Heart left ventricle (tissue), 16 donors: ENCODE data around the gene ATG3. TPM values are rescaled to one million over a fixed set of nuclear protein-coding genes. Genes with fewer than 3 reads are reported as not detected.
"Not testable (repeated sequence)": the region's sequence is repeated elsewhere in the genome, so short reads cannot be mapped to it uniquely, and the experiment has no call there.

ENCODE experiments used
- ATAC-seq, 4 donors: fragments of 200-7000 bp; cut with Tn5 transposase; one replicate each; pipeline ENCODE4 v1.9.1; 2020 to 2022; ENCODE audit warnings: moderate library complexity in 4 of 4, mild to moderate bottlenecking in 3 of 4, moderate number of reproducible peaks in 1 of 4
- DNase-seq, 5 donors: peaks; one replicate each; pipeline ENCODE4 v3.0.0-alpha.2; 2020
- H3K27ac ChIP-seq, 12 donors: fragments of 200-600 bp; sonication (generic) in 4 of 12; one replicate each; pipeline versions ENCODE4 v1.5.0 to v1.8.0; 2016 to 2022; ENCODE audit warnings: mild to moderate bottlenecking in 2 of 12
- H3K27me3 ChIP-seq, 9 donors: fragments of 200-600 bp; sonication (generic) in 2 of 9; one replicate each; pipeline versions ENCODE4 v1.5.1 to v1.8.0; 2016 to 2022; ENCODE audit warnings: mild to moderate bottlenecking in 3 of 9
- H3K36me3 ChIP-seq, 9 donors: fragments of 200-600 bp; sonication (generic) in 2 of 9; one replicate each; pipeline versions ENCODE4 v1.5.0 to v1.8.0; 2018 to 2022; ENCODE audit warnings: mild to moderate bottlenecking in 2 of 9
- H3K4me1 ChIP-seq, 12 donors: fragments of 200-600 bp; sonication (generic) in 4 of 12; one replicate each; pipeline versions ENCODE4 v1.5.0 to v1.8.0; 2016 to 2022; ENCODE audit warnings: mild to moderate bottlenecking in 3 of 12
- H3K4me3 ChIP-seq, 12 donors: fragments of 200-600 bp; sonication (generic) in 4 of 12; one replicate each; pipeline versions ENCODE4 v1.5.0 to v1.8.0; 2017 to 2022; ENCODE audit warnings: mild to moderate bottlenecking in 9 of 12, moderate library complexity in 4 of 12
- H3K9me3 ChIP-seq, 12 donors: fragments of 200-600 bp; sonication (generic) in 4 of 12; one replicate each; pipeline versions ENCODE4 v1.5.0 to v1.8.0; 2016 to 2022; ENCODE audit warnings: mild to moderate bottlenecking in 1 of 12
- POLR2A ChIP-seq, 2 donors: fragments of 450-650 bp; IDR thresholded peaks; one replicate each; pipeline ENCODE4 v1.6.1; 2017; ENCODE audit warnings: antibody characterized with exemption in 2 of 2, mild to moderate bottlenecking in 2 of 2, moderate library complexity in 2 of 2
- WGBS, 4 donors: extraction: QIAGEN DNeasy Blood & Tissue Kit in 2 of 4; methylation state at CpG; one replicate each; pipeline versions ENCODE4 v1.1.5 to v1.1.7; 2013 to 2018; 5-methylcytosine and 5-hydroxymethylcytosine counted together
- intact Hi-C, 10 donors: fragments of 100-400 bp; cut with DNase I; formaldehyde crosslinking; loops; one replicate each; pipeline versions ENCODE4 v1.11.1 to v1.14.2; 2022
- polyA plus RNA-seq, 2 donors: library from polyadenylated mRNA; stranded (reverse); fragments of 200-250 nt; gene quantifications; one replicate each; pipeline ENCODE4 v1.2.3, GENCODE V29; 2013
- total RNA-seq, 9 donors: library from RNA; depleted of rRNA in 2 of 9; stranded (reverse); fragments of >200 nt in 2 of 9; fragmentation: NEBNext Ultra II Directional in 3 of 9; extraction: Animal tissue kit (Norgen Biotek cat#: 25700) in 3 of 9; gene quantifications; one replicate each; pipeline versions ENCODE4 v1.1.0 to v1.2.4, GENCODE V29; 2016 to 2023
- TF ChIP-seq, protein P1 (sequence below), 12 donors: fragments of 200-600 bp; sonication (generic) in 4 of 12; IDR thresholded peaks; one replicate each; pipeline versions ENCODE4 v1.5.0 to v1.8.0; 2018 to 2022; ENCODE audit warnings: antibody characterized with exemption in 12 of 12, mild to moderate bottlenecking in 5 of 12
- donor health status: ischemic (EF 13 %, LVEDD 7.1; RV severe dilation, severe dysfunction).
- donor health status: healthy with polysubstance abuse.
- donor health status: DM: no; HTN: yes; CAD: no.
- donor health status: DM: no; HTN: no; CAD: no.
- donor health status: ischemic (EF 25% LVEDD 6.9; RV normal size, moderate dysfunction).
- donor health status: ischemic (EF 25% LVEDD 5.7; RV mildly dilated, moderate dysfunction).
- donor health status: healthy.
- donor health status: DM: yes; HTN: yes; CAD: no.
- donor health status: ischemic (EF 35%, LVEDD 5.7; RV mildly dilated, moderate dysfunction).
- donor health status: nonischemic (EF 11% LVEDD 7.7; RV severe dilation, severe dysfunction).
- donor health status: DM: yes; HTN: yes; CAD: no.
- donor health status: PGD.
- donor health status: ischemic (EF 29% LVEDD 5.4; RV normal size, mild dysfunction).
- donor health status: nonischemic (EF 23%, LVEDD 6.1; RV moderate dilation, normal function).

ATG3 gene
- total and polyA plus RNA-seq, 11 donors = 20.1 to 75.9 (median 47.2) TPM

DNA sequence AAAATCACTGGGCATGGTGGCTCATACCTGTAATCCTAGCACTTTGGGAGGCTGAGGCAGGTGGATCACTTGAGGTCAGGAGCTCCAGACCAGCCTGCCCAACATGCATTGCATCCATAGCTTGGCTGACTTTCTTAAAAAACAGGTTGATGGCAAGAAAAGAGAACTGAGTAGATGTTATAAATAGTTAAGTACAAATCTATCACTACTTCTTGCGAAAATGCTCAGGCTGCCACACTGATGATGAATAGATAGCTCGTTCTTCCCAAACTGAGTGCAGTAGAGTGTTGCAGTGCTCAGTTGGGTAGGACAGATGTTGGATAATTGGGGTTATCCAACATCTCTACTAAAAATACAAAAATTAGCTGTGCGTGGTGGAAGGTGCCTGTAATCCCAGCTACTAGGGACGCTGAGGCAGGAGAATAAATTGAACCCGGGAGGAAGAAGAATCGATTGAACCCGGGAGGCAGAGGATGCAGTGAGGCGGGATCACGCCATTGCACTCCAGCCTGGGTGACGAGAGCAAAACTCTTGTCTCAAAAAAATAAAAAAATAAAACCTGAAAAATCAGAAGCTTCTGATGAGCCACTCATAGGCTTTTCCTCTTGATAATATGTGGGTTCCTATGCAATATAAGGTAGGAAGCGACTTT is 63.7 kb downstream of the ATG3 start:
- TF ChIP-seq POLR2A (IDR thresholded peaks at IDR 0.05) = no peak
- TF ChIP-seq, protein P1, sequence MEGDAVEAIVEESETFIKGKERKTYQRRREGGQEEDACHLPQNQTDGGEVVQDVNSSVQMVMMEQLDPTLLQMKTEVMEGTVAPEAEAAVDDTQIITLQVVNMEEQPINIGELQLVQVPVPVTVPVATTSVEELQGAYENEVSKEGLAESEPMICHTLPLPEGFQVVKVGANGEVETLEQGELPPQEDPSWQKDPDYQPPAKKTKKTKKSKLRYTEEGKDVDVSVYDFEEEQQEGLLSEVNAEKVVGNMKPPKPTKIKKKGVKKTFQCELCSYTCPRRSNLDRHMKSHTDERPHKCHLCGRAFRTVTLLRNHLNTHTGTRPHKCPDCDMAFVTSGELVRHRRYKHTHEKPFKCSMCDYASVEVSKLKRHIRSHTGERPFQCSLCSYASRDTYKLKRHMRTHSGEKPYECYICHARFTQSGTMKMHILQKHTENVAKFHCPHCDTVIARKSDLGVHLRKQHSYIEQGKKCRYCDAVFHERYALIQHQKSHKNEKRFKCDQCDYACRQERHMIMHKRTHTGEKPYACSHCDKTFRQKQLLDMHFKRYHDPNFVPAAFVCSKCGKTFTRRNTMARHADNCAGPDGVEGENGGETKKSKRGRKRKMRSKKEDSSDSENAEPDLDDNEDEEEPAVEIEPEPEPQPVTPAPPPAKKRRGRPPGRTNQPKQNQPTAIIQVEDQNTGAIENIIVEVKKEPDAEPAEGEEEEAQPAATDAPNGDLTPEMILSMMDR (IDR thresholded peaks at IDR 0.05) = no peak
- peaks cover 0 to 8% (median 0%) of the 10 kb centered on the region in 12 donors for H3K4me1 ChIP-seq
- intact Hi-C loops = no loop called here
- H3K27ac ChIP-seq = no peak overlapping the region
- DNase-seq (no peak), ATAC-seq (no peak)
- no peaks in the 10 kb centered on the region for H3K27me3 ChIP-seq
- 95 to 96% (median 95%) methylated on average over 11 of the region's 11 CpGs for WGBS, 4 donors
- H3K36me3 ChIP-seq = no peaks in the 10 kb centered on the region
- peak overlapping the region in 1 of 12 donors; percentile 42 for H3K4me3 ChIP-seq
- peaks cover 0 to 7% (median 0%) of the 10 kb centered on the region in 12 donors for H3K9me3 ChIP-seq

DNA sequence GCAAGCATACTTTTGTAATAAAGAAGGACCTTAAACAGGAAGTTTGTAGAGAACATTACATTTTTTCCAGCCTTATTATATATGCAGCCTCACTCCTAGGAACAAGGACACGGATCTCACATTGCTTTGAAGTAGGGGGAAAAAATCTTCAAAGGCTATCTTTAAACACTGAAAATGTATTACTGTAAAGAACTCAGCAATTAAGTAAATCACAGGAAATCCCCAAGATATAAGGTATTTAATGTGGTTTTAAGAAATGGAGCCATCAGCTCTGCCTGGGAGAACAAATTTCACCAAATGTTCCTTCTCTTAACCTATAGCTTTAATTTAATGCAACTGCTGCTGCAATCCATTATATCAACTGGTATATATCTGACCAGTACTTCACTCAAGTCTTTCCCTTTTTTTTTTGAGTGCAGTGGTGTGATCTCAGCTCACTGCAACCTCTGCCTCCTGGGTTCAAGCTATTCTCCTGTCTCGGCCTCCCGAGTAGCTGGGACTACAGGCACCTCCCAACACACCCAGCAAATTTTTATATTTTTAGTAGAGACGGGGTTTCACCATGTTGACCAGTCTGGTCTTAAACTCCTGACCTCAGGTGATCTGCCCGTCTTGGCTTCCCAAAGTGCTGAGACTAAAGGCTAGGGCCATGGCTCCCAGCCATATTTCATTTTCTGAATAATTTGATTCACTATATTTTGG is 65.2 kb downstream of the ATG3 start:
- no peak overlapping the region for H3K27ac ChIP-seq
- H3K36me3 ChIP-seq = no peaks in the 10 kb centered on the region
- WGBS, 4 donors = 89 to 92% (median 91%) methylated on average over 5 of the region's 5 CpGs
- H3K27me3 ChIP-seq = no peaks in the 10 kb centered on the region
- intact Hi-C loops = no loop called here
- TF ChIP-seq, protein P1 (IDR thresholded peaks at IDR 0.05) = no peak
- TF ChIP-seq POLR2A (IDR thresholded peaks at IDR 0.05) = no peak
- H3K4me1 ChIP-seq = peaks cover 0 to 8% (median 0%) of the 10 kb centered on the region in 12 donors
- peaks cover 0 to 7% (median 0%) of the 10 kb centered on the region in 12 donors for H3K9me3 ChIP-seq
- ATAC-seq = no peak
- no peak for DNase-seq
- peak overlapping the region in 1 of 12 donors; percentile 21 for H3K4me3 ChIP-seq

DNA sequence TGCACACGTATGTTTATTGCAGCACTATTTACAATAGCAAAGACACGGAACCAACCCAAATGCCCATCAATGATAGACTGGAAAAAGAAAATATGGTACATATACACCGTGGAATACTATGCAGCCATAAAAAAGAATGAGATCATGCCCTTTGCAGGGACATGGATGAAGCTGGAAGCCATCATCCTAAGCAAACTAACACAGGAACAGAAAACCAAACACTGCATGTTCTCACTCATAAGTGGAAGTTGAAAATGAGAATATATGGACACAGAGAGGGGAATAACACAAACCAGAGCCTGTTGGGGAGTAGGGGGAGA is 67.4 kb downstream of the ATG3 start:
- intact Hi-C loops, DNase-seq, H3K4me1 ChIP-seq, H3K27ac ChIP-seq, H3K9me3 ChIP-seq, ATAC-seq, H3K27me3 ChIP-seq, H3K4me3 ChIP-seq, H3K36me3 ChIP-seq: not testable (repeated sequence)
- 92 to 95% (median 94%) methylated on average over 3 of the region's 3 CpGs for WGBS, 4 donors

DNA sequence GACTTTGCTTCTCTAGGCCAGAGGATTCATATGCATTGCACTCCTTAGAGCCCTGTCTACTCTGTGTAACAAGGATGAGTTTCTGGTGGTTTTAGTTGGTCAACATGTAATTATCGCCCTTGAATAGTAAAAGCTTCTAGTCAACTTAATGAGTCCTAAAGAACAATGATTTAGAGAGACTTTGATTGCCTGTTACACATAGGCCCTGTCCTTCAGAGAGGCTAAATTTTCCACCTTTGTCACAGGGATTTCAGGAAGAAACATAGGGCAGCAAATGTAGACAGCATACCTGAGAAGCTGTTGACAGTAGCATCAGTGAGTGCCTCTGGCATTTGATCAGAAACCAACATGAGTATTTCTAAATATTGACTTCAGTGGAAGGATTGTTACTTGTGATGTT is 69.6 kb downstream of the ATG3 start:
- no peak overlapping the region for H3K4me3 ChIP-seq
- ATAC-seq (no peak), DNase-seq (no peak)
- no peak overlapping the region for H3K27ac ChIP-seq
- no peaks in the 10 kb centered on the region for H3K36me3 ChIP-seq
- TF ChIP-seq POLR2A (IDR thresholded peaks at IDR 0.05) = no peak
- intact Hi-C loops = no loop called here
- WGBS, 4 donors = 89 to 100% (median 95%) methylated on average over 1 of the region's 1 CpG
- peaks cover 0 to 7% (median 0%) of the 10 kb centered on the region in 12 donors for H3K9me3 ChIP-seq
- H3K27me3 ChIP-seq = no peaks in the 10 kb centered on the region
- H3K4me1 ChIP-seq = no peaks in the 10 kb centered on the region

DNA sequence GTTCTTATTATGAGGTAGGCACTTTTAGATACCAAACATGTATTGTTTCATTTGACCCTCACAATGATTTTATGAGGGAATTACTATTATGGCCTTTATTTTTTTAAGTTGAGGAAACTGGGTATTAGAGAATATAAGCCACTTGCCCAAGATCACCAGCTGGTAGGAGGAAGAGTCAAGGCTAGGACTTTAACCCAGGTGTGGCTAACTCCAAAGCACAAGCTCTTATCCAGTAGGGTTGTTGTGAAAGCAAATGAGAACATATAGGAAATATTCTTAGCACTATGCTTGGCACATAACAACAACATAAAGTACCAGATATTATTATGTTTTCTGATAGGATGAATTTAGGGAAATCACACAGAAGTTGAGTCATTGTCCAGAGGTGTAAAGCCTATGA is 70.4 kb downstream of the ATG3 start:
- no peak for ATAC-seq
- TF ChIP-seq, protein P1 (IDR thresholded peaks at IDR 0.05) = no peak
- no peak for TF ChIP-seq POLR2A (IDR thresholded peaks at IDR 0.05)
- no peaks in the 10 kb centered on the region for H3K36me3 ChIP-seq
- H3K27me3 ChIP-seq = no peaks in the 10 kb centered on the region
- peaks cover 0 to 7% (median 0%) of the 10 kb centered on the region in 12 donors for H3K9me3 ChIP-seq
- H3K27ac ChIP-seq = no peak overlapping the region
- no peaks in the 10 kb centered on the region for H3K4me1 ChIP-seq
- intact Hi-C loops = no loop called here
- no peak for DNase-seq
- H3K4me3 ChIP-seq = no peak overlapping the region
